HG03135 (cell line): ENCODE results near the gene SLC46A2.

Source experiments
- ATAC-seq: cut with Tn5 transposase; IDR thresholded peaks from one replicate; pipeline ENCODE4 v1.9.1; 2021; ENCODE audit warnings: mild to moderate bottlenecking, moderate library complexity; ENCODE audit not compliant: unreplicated experiment

SLC46A2 gene

GRCh38 chr9:112890106-112891081 lies at the start of gene SLC46A2:
Gene SLC46A2, minus strand, starts transcription at chr9:112890876. Its CDS starts 195 bp downstream, at chr9:112890681.
- no peak for ATAC-seq

- ATAC-seq = no peak
Measured at GRCh38 chr9:112939418-112939817, 48.7 kb upstream of the SLC46A2 start.

GRCh38 chr9:112933696-112934095 lies 43.0 kb upstream of the SLC46A2 start:
- ATAC-seq = no peak

- ATAC-seq = no peak
Measured at GRCh38 chr9:112925058-112925641, 34.5 kb upstream of the SLC46A2 start.

- ATAC-seq = no peak
Measured at GRCh38 chr9:112921549-112921948, 30.9 kb upstream of the SLC46A2 start.

GRCh38 chr9:112917987-112918362 lies 27.3 kb upstream of the SLC46A2 start:
- no peak for ATAC-seq

- ATAC-seq = no peak
Measured at GRCh38 chr9:112917047-112917986, 26.6 kb upstream of the SLC46A2 start.

GRCh38 chr9:112914524-112914923 lies 23.8 kb upstream of the SLC46A2 start:
- ATAC-seq = no peak

- no peak for ATAC-seq
Measured at GRCh38 chr9:112913326-112913725, 22.6 kb upstream of the SLC46A2 start.

- no peak for ATAC-seq
Measured at GRCh38 chr9:112912636-112913035, 22.0 kb upstream of the SLC46A2 start.

- ATAC-seq = no peak
Measured at GRCh38 chr9:112911736-112912135, 21.1 kb upstream of the SLC46A2 start.

GRCh38 chr9:112905084-112905483 lies 14.4 kb upstream of the SLC46A2 start:
- ATAC-seq = no peak

GRCh38 chr9:112900901-112901300 lies 10.2 kb upstream of the SLC46A2 start:
- ATAC-seq = no peak

- ATAC-seq = no peak
Measured at GRCh38 chr9:112900488-112900887, 9.8 kb upstream of the SLC46A2 start.

GRCh38 chr9:112898872-112899311 lies 8.2 kb upstream of the SLC46A2 start:
- no peak for ATAC-seq

- ATAC-seq = no peak
Measured at GRCh38 chr9:112896131-112896530, 5.5 kb upstream of the SLC46A2 start.

- no peak for ATAC-seq
Measured at GRCh38 chr9:112894699-112895098, 4.0 kb upstream of the SLC46A2 start.

GRCh38 chr9:112894041-112894440 lies 3.4 kb upstream of the SLC46A2 start:
- no peak for ATAC-seq

GRCh38 chr9:112892981-112893380 lies 2.3 kb upstream of the SLC46A2 start:
- no peak for ATAC-seq

- ATAC-seq = no peak
Measured at GRCh38 chr9:112891521-112891920, 845 bp upstream of the SLC46A2 start.

GRCh38 chr9:112887381-112887780 lies 3.3 kb downstream of the SLC46A2 start:
- ATAC-seq = no peak
